H1 (cell line): ENCODE measurements around the gene CDKN1B. TPM values are rescaled to one million over a fixed set of nuclear protein-coding genes. Genes with fewer than 3 reads are reported as not detected.

Experiments used
- CTCF ChIA-PET: fragments of 300-600 bp; sonication (Branson Sonifier 250); formaldehyde crosslinking; loops from one replicate; lab custom pipeline; 2021; ENCODE audit not compliant: partially characterized antibody; lab: Charles Lee
- POLR2A ChIA-PET: fragments of 300-600 bp; sonication (Branson Sonifier 250); formaldehyde crosslinking; loops from one replicate; lab custom pipeline; 2021; ENCODE audit warnings: inconsistent platforms; ENCODE audit not compliant: partially characterized antibody; lab: Charles Lee
- DNase-seq, 2 experiments: peaks; one replicate each; pipeline versions ENCODE4 v3.0.0 to v3.0.0-alpha.2; 2010 to 2022; ENCODE audit warnings: low spot score in 2 of 2, low read depth in 1 of 2, mixed read lengths in 1 of 2
- FAIRE-seq: peaks from 2 replicates; lab custom pipeline; 2011; peaks lifted over from hg19 to GRCh38; lab: Jason Lieb, UNC
- H2AFZ ChIP-seq: 2 replicates; pipeline ENCODE4 v1.8.1; 2012; ENCODE audit warnings: low read length, inconsistent platforms
- H2AK5ac ChIP-seq: 2 replicates; pipeline ENCODE4 v1.6.1; 2013; ENCODE audit warnings: low read depth, low read length
- H2BK120ac ChIP-seq: replicated peaks from 2 replicates; pipeline ENCODE3; 2013; ENCODE audit warnings: low read depth, low read length, inconsistent platforms
- H2BK12ac ChIP-seq: 2 replicates; pipeline ENCODE4 v1.6.1; 2013; ENCODE audit warnings: low read depth, low read length
- H2BK15ac ChIP-seq: 2 replicates; pipeline ENCODE4 v1.6.1; 2013; ENCODE audit warnings: low read length
- H2BK20ac ChIP-seq: 2 replicates; pipeline ENCODE4 v1.6.1; 2013; ENCODE audit warnings: low read length
- H2BK5ac ChIP-seq: 2 replicates; pipeline ENCODE4 v1.6.1; 2013; ENCODE audit warnings: low read depth, low read length
- H3K14ac ChIP-seq: 2 replicates; pipeline ENCODE4 v1.6.1; 2013; ENCODE audit warnings: inconsistent platforms; ENCODE audit not compliant: insufficient read length
- H3K18ac ChIP-seq: 2 replicates; pipeline ENCODE4 v1.6.1; 2013; ENCODE audit warnings: low read length; ENCODE audit errors: extremely low read depth
- H3K23ac ChIP-seq: 2 replicates; pipeline ENCODE4 v1.6.1; 2013; ENCODE audit warnings: inconsistent platforms; ENCODE audit not compliant: insufficient read length
- H3K23me2 ChIP-seq: 2 replicates; pipeline ENCODE4 v1.6.1; 2013; ENCODE audit warnings: low read depth, low read length
- H3K27ac ChIP-seq: 2 replicates; pipeline ENCODE4 v1.6.1; 2011; ENCODE audit warnings: low read depth, low read length, inconsistent platforms
- H3K27me3 ChIP-seq, 4 experiments: replicated peaks in 1 of 4; 1 replicate in 1 of 4; 2 replicates in 3 of 4; pipeline versions ENCODE4 v1.6.1 to v1.8.1; 2011 to 2013; ENCODE audit warnings: low read length in 3 of 4, mild to moderate bottlenecking in 3 of 4, inconsistent platforms in 2 of 4, mixed read lengths in 2 of 4, moderate library complexity in 1 of 4; ENCODE audit not compliant: control insufficient read depth in 3 of 4, insufficient read depth in 3 of 4; ENCODE audit errors: extremely low read depth in 1 of 4
- H3K36me3 ChIP-seq, 4 experiments: 2 replicates each; pipeline versions ENCODE4 v1.6.1 to v1.8.1; 2011 to 2013; ENCODE audit warnings: mild to moderate bottlenecking in 4 of 4, low read length in 3 of 4, moderate library complexity in 2 of 4, control low read depth in 1 of 4, inconsistent platforms in 1 of 4; ENCODE audit not compliant: insufficient read depth in 4 of 4, control insufficient read depth in 2 of 4
- H3K4ac ChIP-seq: replicated peaks from 2 replicates; pipeline ENCODE3; 2013; ENCODE audit warnings: low read length, low read depth, mixed read lengths, inconsistent platforms; ENCODE audit not compliant: insufficient read length
- H3K4me1 ChIP-seq, 4 experiments: replicated peaks in 1 of 4; 1 replicate in 1 of 4; 2 replicates in 3 of 4; pipeline versions ENCODE4 v1.6.1 to v1.8.1; 2011 to 2013; ENCODE audit warnings: low read length in 3 of 4, inconsistent platforms in 2 of 4, mixed read lengths in 1 of 4; ENCODE audit not compliant: insufficient read depth in 4 of 4, control insufficient read depth in 3 of 4
- H3K4me2 ChIP-seq, 2 experiments: 2 replicates each; pipeline versions ENCODE4 v1.6.1 to v1.8.1; 2011 to 2013; ENCODE audit warnings: low read depth in 2 of 2, low read length in 2 of 2, control low read depth in 1 of 2, inconsistent platforms in 1 of 2, mild to moderate bottlenecking in 1 of 2; ENCODE audit not compliant: insufficient read depth in 1 of 2
- H3K4me3 ChIP-seq, 4 experiments: fragments of 200-600, 300-600 bp in 1 of 4; sonication (generic), shearing (Covaris generic), sonication (Bioruptor Twin) in 1 of 4; 2 replicates each; pipeline versions ENCODE4 v1.5.1 to v1.8.1; 2011 to 2016; ENCODE audit warnings: low read length in 4 of 4, low read depth in 3 of 4, control low read depth in 2 of 4, inconsistent platforms in 2 of 4, mild to moderate bottlenecking in 2 of 4, mixed read lengths in 1 of 4, moderate library complexity in 1 of 4; ENCODE audit not compliant: insufficient read depth in 2 of 4; ENCODE audit errors: extremely low read depth in 1 of 4
- H3K56ac ChIP-seq: replicated peaks from 2 replicates; pipeline ENCODE3; 2013; ENCODE audit warnings: low read depth, mild to moderate bottlenecking, mixed read lengths, low read length, inconsistent platforms; ENCODE audit not compliant: insufficient read length
- H3K79me1 ChIP-seq: 2 replicates; pipeline ENCODE4 v1.6.1; 2013; ENCODE audit warnings: low read depth, low read length, control low read depth
- H3K79me2 ChIP-seq, 2 experiments: 2 replicates each; pipeline versions ENCODE4 v1.6.1 to v1.8.1; 2012 to 2013; ENCODE audit warnings: low read length in 2 of 2, mild to moderate bottlenecking in 2 of 2, inconsistent platforms in 1 of 2; ENCODE audit not compliant: insufficient read depth in 2 of 2, control insufficient read depth in 1 of 2
- H3K9ac ChIP-seq, 4 experiments: replicated peaks in 1 of 4; 1 replicate in 1 of 4; 2 replicates in 3 of 4; pipeline versions ENCODE4 v1.6.1 to v1.8.1; 2011 to 2013; ENCODE audit warnings: low read depth in 3 of 4, low read length in 3 of 4, control low read depth in 2 of 4, mild to moderate bottlenecking in 2 of 4, moderate library complexity in 2 of 4, inconsistent platforms in 1 of 4; ENCODE audit errors: extremely low read depth in 1 of 4
- H3K9me3 ChIP-seq, 2 experiments: 2 replicates each; pipeline versions ENCODE4 v1.6.1 to v1.8.1; 2012 to 2013; ENCODE audit warnings: mild to moderate bottlenecking in 2 of 2, moderate library complexity in 2 of 2, control low read depth in 1 of 2, inconsistent platforms in 1 of 2, low read depth in 1 of 2, low read length in 1 of 2, mixed read lengths in 1 of 2; ENCODE audit not compliant: insufficient read depth in 2 of 2
- H4K20me1 ChIP-seq, 2 experiments: replicated peaks in 1 of 2; 2 replicates each; pipeline versions ENCODE3 to v1.8.1; 2011 to 2013; ENCODE audit warnings: inconsistent platforms in 2 of 2, low read length in 2 of 2, mild to moderate bottlenecking in 1 of 2; ENCODE audit not compliant: insufficient read depth in 2 of 2, control insufficient read depth in 1 of 2
- H4K5ac ChIP-seq: 2 replicates; pipeline ENCODE4 v1.6.1; 2013; ENCODE audit warnings: low read length, low read depth, mixed read lengths, inconsistent platforms; ENCODE audit not compliant: insufficient read length
- H4K8ac ChIP-seq: 2 replicates; pipeline ENCODE4 v1.8.0; 2013; ENCODE audit warnings: mild to moderate bottlenecking, moderate library complexity, low read length, inconsistent platforms; ENCODE audit not compliant: insufficient read depth; ENCODE audit errors: extremely low read depth
- H4K91ac ChIP-seq: replicated peaks from 2 replicates; pipeline ENCODE3; 2013; ENCODE audit warnings: low read length, mixed read lengths, inconsistent platforms; ENCODE audit not compliant: insufficient read length
- GTF2F1 ChIP-seq: IDR thresholded peaks from 2 replicates; pipeline ENCODE4 v1.6.1; 2012; ENCODE audit warnings: low read depth, low read length, improper control_type of control experiment, borderline replicate concordance
- MAX ChIP-seq: IDR thresholded peaks from 2 replicates; pipeline ENCODE4 v1.6.1; 2012; ENCODE audit warnings: inconsistent platforms
- PHF8 ChIP-seq: fragments of 200-600 bp; sonication (generic); conservative IDR thresholded peaks from 2 replicates; pipeline ENCODE4 v1.7.1; 2012; ENCODE audit warnings: low read depth, mild to moderate bottlenecking, inconsistent platforms, low read length, moderate library complexity
- SP1 ChIP-seq: IDR thresholded peaks from 2 replicates; pipeline ENCODE4 v1.6.1; 2011; ENCODE audit warnings: low read depth, low read length
- SRF ChIP-seq: IDR thresholded peaks from 2 replicates; pipeline ENCODE4 v1.6.1; 2011; ENCODE audit warnings: mild to moderate bottlenecking, low read depth, low read length, moderate library complexity
- TCF12 ChIP-seq: IDR thresholded peaks from 2 replicates; pipeline ENCODE4 v1.6.1; 2011; ENCODE audit warnings: low read depth, mild to moderate bottlenecking, low read length
- WGBS, 2 experiments: shearing (Covaris generic) in 1 of 2; methylation state at CpG; one replicate each; pipeline versions ENCODE4 v1.1.6 to v1.1.7; 2013 to 2015; ENCODE audit warnings: low lambda C conversion rate in 2 of 2, mixed read lengths in 2 of 2, inconsistent platforms in 1 of 2, low coverage in 1 of 2, missing lambda C conversion rate in 1 of 2; ENCODE audit not compliant: insufficient replicate concordance in 2 of 2, insufficient coverage in 1 of 2, insufficient read length in 1 of 2; ENCODE audit errors: extremely low coverage in 1 of 2, missing lambda C conversion rate in 1 of 2; 5-methylcytosine and 5-hydroxymethylcytosine counted together
- polyA plus RNA-seq, 7 experiments: library from polyadenylated mRNA; depleted of rRNA in 3 of 7; stranded (reverse) in 5 of 7; unstranded in 2 of 7; fragments of >200 nt in 5 of 7; fragments of 200-250 nt in 2 of 7; gene quantifications; 1 replicate in 5 of 7; 2 replicates in 1 of 7; 4 replicates in 1 of 7; pipeline versions ENCODE4 v1.2.1 to v1.2.3, GENCODE V29; 2011 to 2013; ENCODE audit warnings: missing spikeins in 2 of 7, mixed read lengths in 2 of 7
- total RNA-seq: library from RNA; stranded (reverse); fragmentation: NEBNext Ultra II Directional; extraction: Animal tissue kit (Norgen Biotek cat#: 25700); gene quantifications from 2 replicates; pipeline ENCODE4 v1.2.1, GENCODE V29; 2021

CDKN1B gene
- total and polyA plus RNA-seq, 2 of the 8 experiments (the other 6 are each of a cell fraction or from before 2014, with no cell fraction given): 6.5 to 27.2 TPM

- H2BK12ac ChIP-seq: no peak overlapping the region
- H3K27me3 ChIP-seq: no peaks in the 10 kb centered on the region
- H3K9ac ChIP-seq: no peak overlapping the region
- no peak overlapping the region for H3K4ac ChIP-seq
- H2AK5ac ChIP-seq: no peak overlapping the region
- no peaks in the 10 kb centered on the region for H3K9me3 ChIP-seq
- H4K5ac ChIP-seq: no peak overlapping the region
- no peak overlapping the region for H2BK20ac ChIP-seq
- no peak overlapping the region for H4K8ac ChIP-seq
- no peak overlapping the region for H2AFZ ChIP-seq
- ChIA-PET POLR2A (no interaction called here), CTCF (interaction anchor here (1.3 kb wide), 1 partner anchor 12 kb away, joined by 4 read pairs; no protein-coding TSS in a partner anchor)
- TF ChIP-seq GTF2F1 (no peak), TCF12 (no peak), PHF8 (no peak), MAX (no peak), SP1 (peak; percentile 82), SRF (no peak)
- 96% methylated on average over 7 of the region's 7 CpGs; no CpG with 5 or more reads in 1 of the 2 experiments for WGBS, 2 experiments
- no peak overlapping the region for H3K4me3 ChIP-seq
- no peak overlapping the region for H3K56ac ChIP-seq
- H4K20me1 ChIP-seq: no peaks in the 10 kb centered on the region
- no peak overlapping the region for H2BK5ac ChIP-seq
- no peaks in the 10 kb centered on the region for H3K79me2 ChIP-seq
- no peak for DNase-seq
- H3K4me2 ChIP-seq: no peak overlapping the region
- H2BK15ac ChIP-seq: no peak overlapping the region
- H3K23me2 ChIP-seq: no peaks in the 10 kb centered on the region
- H3K18ac ChIP-seq: no peak overlapping the region
- H4K91ac ChIP-seq: no peak overlapping the region
- H3K14ac ChIP-seq: no peak overlapping the region
- H3K36me3 ChIP-seq: no peaks in the 10 kb centered on the region
- H3K23ac ChIP-seq: no peak overlapping the region
- FAIRE-seq: no peak
- H3K79me1 ChIP-seq: no peaks in the 10 kb centered on the region; the same call in 1 of the 2 replicates
- no peak overlapping the region for H3K27ac ChIP-seq
- H3K4me1 ChIP-seq: no peaks in the 10 kb centered on the region
- no peak overlapping the region for H2BK120ac ChIP-seq
These were observed 32.3 kb downstream of the CDKN1B start for GRCh38 chr12:12749433-12749832.
